Stimulated activated CD8-positive, alpha-beta memory T cell treated with anti-CD3 and anti-CD28 coated beads, Interleukin-15, amount 100 ng/mL, for 1 hour (primary cell): ENCODE results near the gene SHMT2.
A peak's percentile ranks its signal among the peaks of the same experiment; 100 is the strongest.

Source experiments
- DNase-seq: peaks from one replicate; pipeline ENCODE4 v3.0.0-alpha.2; 2020; ENCODE audit warnings: low read depth

The SHMT2 gene

DNA sequence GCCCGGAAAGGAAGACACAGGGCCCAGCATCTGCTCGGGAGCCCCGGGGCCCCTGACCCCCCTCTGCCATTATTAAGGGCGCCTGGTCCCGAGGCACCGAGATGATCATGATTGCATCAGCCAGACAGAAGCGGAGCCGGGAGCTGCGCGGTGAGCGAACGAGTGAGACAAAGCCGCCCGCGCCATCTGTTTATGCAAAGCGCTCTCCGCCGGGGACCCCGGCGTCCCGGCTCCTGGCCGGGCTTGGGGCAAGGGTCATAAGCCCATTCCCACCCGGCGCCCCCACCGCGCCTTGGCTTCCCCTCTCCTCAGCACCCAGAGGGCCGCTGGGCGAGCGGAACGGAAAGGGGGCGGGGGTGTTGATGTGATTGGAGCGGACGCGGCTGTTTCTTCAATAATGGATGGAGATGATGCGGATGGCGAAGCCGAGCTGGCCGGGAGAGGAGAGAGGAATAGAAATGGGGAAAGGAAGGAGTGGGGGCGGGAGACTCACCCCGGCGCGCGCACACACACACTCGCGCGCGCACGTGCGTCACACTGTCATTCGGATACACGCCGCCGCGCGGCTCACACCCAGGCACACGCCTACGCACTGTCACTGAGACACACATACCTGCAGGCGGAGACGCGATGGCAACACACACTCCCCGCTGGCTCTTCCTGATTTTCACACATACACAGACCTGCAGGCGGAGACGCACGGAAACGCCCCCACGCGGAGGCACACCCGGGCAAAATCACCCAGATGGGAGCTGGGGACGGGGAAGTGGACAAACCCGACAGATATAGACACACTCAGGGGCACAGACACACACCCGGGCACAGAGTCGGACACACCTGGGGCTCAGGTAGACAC lies 10.8 kb downstream of the SHMT2 start:
- peak; percentile 43 for DNase-seq

DNA sequence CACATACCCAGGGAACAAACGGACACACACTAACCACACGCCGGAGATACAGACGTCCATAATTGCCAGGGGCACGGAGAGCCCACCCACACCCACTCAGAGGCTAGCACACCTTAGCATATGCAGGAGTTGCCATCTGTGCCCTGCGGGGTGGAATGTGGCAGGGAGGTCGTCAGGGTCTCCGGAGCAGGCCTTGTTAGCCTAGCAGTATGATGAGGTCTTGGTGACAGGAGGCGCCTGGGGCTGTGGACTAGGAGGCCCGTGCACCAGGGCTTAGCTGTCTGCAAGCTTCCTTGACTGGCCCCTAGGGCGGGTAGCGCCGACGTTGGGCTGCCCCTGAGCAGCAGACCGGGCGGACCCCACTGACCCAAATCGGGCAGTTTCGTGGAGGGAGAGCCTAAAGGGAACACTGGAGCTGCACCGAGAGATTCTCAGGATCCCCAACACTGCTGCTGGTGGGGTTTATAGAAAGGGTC lies 11.5 kb downstream of the SHMT2 start:
- DNase-seq, result no peak

DNA sequence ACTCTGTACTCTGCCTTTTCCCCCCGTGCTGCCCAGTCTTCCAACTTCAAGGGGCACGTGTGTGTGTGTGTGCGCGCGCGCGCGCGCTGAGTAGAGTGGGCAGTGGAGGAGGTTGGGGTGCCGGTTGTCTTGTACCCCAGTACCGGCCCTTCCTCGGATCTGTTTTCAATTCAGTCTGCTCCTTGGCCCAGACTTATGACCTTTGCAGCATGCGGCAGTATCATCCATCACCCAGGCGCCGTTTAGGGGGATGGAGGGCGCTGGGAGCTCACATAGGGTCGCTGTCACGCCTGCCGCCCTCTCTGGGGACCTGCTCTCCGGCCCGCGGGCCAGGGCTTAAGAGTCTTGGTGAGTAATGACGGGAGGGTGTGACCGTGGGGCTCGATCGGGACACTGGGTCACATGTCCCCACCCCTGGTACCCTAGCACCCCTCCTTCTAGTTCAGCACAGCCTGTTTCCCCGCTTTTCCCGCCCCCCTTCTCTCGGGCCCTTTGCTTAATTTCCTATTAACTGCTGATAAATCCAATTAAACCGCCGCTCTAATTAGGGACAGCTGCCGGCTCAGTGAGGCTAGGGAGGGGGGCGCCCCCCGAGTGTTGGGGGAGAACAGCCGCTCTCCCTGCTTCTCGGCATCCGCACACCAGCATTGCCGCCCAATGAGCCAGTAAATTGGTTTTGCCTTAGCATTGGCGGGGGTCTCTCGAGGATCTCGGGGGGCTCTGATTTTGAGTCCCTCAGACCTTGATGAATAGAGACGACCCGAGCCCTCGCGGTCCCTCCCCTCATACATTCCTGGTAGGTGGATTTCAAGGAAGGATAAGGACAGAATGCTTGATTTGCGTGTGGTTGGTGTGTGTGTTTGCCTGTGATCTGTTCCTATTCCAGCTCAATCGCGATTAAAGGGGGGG lies 12.1 kb downstream of the SHMT2 start:
- no peak for DNase-seq

DNA sequence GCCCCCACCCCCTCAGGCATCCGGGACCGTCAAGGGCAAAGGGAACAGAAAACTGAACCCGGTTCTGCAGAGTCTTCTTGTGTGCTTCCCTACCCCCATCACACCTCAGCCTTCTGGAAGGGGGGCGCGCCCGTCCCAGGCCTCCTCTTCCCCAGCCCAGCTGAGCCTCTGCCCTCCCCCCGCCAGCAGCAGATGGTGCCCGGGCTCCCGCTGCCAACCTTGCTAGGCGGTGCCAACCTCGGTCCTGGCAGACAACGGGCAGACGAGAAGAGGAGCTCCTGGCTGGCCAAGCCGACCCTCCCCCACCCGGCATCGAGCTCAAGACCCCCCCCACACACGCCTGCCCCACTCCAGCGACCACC lies 12.8 kb downstream of the SHMT2 start:
- DNase-seq, result no peak

GRCh38 chr12:57242691-57243454 lies 13.4 kb downstream of the SHMT2 start:
- DNase-seq, result peak; percentile 40

- peak; percentile 76 for DNase-seq
These were observed 14.2 kb downstream of the SHMT2 start for GRCh38 chr12:57243521-57244311.

DNA sequence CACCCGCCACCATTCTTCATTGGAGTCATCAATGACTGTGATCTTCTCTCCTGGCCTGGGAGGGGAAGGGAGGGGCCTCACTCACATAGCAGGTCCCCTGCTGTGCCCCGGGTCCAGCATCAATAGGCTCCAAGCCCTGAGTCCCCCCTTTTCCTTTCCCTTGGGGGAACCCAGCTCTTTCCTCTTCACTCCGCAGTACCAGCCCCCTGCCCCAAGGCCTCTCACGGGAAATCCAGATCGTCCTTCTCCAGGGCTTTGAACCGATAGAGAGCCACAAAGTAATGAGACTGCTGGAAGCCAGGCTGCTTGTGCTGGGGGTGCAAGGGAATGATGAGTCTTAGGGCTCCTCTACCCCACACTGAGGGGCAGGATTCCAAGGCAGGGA lies 14.8 kb downstream of the SHMT2 start:
- DNase-seq, result no peak

DNA sequence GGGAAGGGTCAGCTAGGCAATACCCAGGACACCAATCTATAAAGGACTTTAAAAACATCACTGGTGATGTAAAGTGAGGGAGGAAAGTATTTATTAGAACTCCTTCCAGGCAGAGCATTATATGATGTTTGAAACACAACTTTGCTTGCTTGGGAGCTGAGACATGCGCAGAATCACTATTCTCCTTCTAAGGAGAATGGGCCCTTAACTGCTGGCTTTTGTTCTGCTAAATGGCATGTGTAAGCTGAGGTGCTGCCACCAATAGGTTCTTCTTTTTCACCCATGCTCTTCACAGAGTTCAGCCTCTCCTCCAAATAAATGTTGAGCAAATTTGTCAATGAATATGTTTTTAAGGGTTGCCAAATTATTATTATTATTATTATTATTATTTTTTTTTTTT lies 17.5 kb downstream of the SHMT2 start:
- DNase-seq, result no peak

- no peak for DNase-seq
These were observed 19.6 kb downstream of the SHMT2 start for GRCh38 chr12:57248934-57249742.

GRCh38 chr12:57250541-57250940 lies 21.0 kb downstream of the SHMT2 start:
- DNase-seq, result no peak

GRCh38 chr12:57250956-57251355 lies 21.4 kb downstream of the SHMT2 start, which contains the start of gene STAC3:
Gene STAC3, minus strand, starts transcription at chr12:57251187. Its CDS starts 1,551 bp downstream, at chr12:57249636.
- DNase-seq, result no peak

- DNase-seq, result no peak
These were observed 25.2 kb downstream of the SHMT2 start for GRCh38 chr12:57254506-57255280.

GRCh38 chr12:57255916-57256315 lies 26.4 kb downstream of the SHMT2 start:
- no peak for DNase-seq

- no peak for DNase-seq
These were observed 29.8 kb downstream of the SHMT2 start for GRCh38 chr12:57258977-57259970.

DNA sequence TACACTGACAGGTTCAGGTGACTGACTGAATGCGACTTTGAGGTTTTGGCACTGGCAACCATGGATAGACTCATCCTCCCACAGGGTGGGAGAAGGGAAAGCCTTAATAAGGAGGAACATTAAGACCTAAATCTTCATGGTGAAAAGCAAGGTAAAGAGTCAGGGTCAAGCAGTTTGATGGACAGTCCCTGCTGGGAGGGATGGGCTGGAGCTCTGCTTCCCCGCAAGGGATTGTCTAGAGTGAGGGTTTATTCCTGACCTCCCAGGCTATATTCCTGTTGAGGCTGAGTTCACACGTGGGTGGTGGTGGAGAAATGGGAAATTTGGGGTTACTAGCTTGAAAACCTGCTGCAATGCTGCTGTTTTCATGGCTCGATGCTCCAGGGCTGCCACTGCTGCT lies 30.9 kb downstream of the SHMT2 start:
- DNase-seq, result no peak

GRCh38 chr12:57261428-57261865 lies 31.9 kb downstream of the SHMT2 start:
- DNase-seq, result no peak

- no peak for DNase-seq
These were observed 32.8 kb downstream of the SHMT2 start for GRCh38 chr12:57262126-57262822.

- DNase-seq, result no peak
These were observed 33.6 kb downstream of the SHMT2 start for GRCh38 chr12:57263096-57263495.
